Calu3 (cell line): ENCODE measurements around the gene ERN1. TPM values are rescaled to one million over a fixed set of nuclear protein-coding genes. Genes with fewer than 3 reads are reported as not detected.

Experiments used
- BruUV-seq: library from RNA; stranded (reverse); fragments of 400-500 nt; replicated peaks from 2 replicates; lab custom pipeline; 2021; lab: Mats Ljungman, UMichigan
- CTCF ChIA-PET: fragments of 300-600 bp; sonication (Branson Sonifier 250); formaldehyde crosslinking; loops from one replicate; lab custom pipeline; 2022; ENCODE audit warnings: antibody characterized with exemption; lab: Charles Lee
- DNase-seq: peaks from one replicate; pipeline ENCODE4 v3.0.0; 2022
- H3K27ac Mint-ChIP-seq: one replicate; pipeline ENCODE4 v1.8.0; 2022; ENCODE audit warnings: mixed read lengths; ENCODE audit not compliant: unreplicated experiment
- H3K27me3 Mint-ChIP-seq: one replicate; pipeline ENCODE4 v1.8.0; 2022; ENCODE audit warnings: mixed read lengths; ENCODE audit not compliant: unreplicated experiment
- H3K36me3 Mint-ChIP-seq: one replicate; pipeline ENCODE4 v1.8.0; 2022; ENCODE audit warnings: mild to moderate bottlenecking, moderate library complexity, mixed read lengths; ENCODE audit not compliant: insufficient read depth, unreplicated experiment
- H3K4me1 Mint-ChIP-seq: one replicate; pipeline ENCODE4 v1.8.0; 2022; ENCODE audit warnings: mild to moderate bottlenecking, low read depth, mixed read lengths; ENCODE audit not compliant: unreplicated experiment
- H3K4me3 Mint-ChIP-seq: one replicate; pipeline ENCODE4 v1.8.0; 2022; ENCODE audit warnings: mild to moderate bottlenecking, low read depth, moderate library complexity, mixed read lengths; ENCODE audit not compliant: unreplicated experiment
- H3K9me3 Mint-ChIP-seq: one replicate; pipeline ENCODE4 v1.8.0; 2022; ENCODE audit warnings: low read depth, mixed read lengths; ENCODE audit not compliant: unreplicated experiment
- intact Hi-C: fragments of 100-400 bp; cut with micrococcal nuclease; formaldehyde crosslinking; loops from one replicate; pipeline ENCODE4 v1.10.0; 2022; ENCODE audit not compliant: unreplicated experiment
- total RNA-seq: library from RNA; stranded (reverse); gene quantifications from 2 replicates; pipeline ENCODE4 v1.2.3, GENCODE V29; 2022
- TF ChIP-seq, protein P1 (sequence below): fragments of 200-600 bp; IDR thresholded peaks from one replicate; pipeline ENCODE4 v1.8.0; 2022; ENCODE audit warnings: antibody characterized with exemption; ENCODE audit not compliant: unreplicated experiment

Gene ERN1
- total RNA-seq, 1 experiment from 2014 or later, result 16.5 TPM

DNA sequence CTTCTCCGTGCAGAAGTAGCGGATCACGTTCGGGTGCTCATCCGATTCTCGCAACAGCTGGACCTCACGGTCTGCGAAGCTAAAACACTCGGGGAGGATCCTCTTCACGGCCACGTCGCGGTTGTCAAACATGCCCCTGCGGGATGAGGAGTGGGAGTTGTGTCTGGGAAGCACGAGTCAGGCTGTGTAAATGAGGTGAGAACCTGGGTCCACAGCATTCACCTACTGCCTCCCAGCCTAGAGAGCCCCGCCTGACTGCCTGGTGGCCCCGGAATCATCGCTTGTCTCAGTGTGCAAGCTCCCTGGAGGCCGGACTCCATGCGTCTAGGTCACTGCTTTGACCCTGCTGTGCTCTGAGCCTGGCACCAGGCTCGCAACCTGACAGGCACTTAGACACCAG, 75.6 kb downstream of the ERN1 start:
- H3K27ac Mint-ChIP-seq, result no peak overlapping the region
- no peaks in the 10 kb centered on the region for H3K27me3 Mint-ChIP-seq
- H3K9me3 Mint-ChIP-seq, result no peaks in the 10 kb centered on the region
- H3K36me3 Mint-ChIP-seq, result peaks cover 19% of the 10 kb centered on the region
- TF ChIP-seq, protein P1, sequence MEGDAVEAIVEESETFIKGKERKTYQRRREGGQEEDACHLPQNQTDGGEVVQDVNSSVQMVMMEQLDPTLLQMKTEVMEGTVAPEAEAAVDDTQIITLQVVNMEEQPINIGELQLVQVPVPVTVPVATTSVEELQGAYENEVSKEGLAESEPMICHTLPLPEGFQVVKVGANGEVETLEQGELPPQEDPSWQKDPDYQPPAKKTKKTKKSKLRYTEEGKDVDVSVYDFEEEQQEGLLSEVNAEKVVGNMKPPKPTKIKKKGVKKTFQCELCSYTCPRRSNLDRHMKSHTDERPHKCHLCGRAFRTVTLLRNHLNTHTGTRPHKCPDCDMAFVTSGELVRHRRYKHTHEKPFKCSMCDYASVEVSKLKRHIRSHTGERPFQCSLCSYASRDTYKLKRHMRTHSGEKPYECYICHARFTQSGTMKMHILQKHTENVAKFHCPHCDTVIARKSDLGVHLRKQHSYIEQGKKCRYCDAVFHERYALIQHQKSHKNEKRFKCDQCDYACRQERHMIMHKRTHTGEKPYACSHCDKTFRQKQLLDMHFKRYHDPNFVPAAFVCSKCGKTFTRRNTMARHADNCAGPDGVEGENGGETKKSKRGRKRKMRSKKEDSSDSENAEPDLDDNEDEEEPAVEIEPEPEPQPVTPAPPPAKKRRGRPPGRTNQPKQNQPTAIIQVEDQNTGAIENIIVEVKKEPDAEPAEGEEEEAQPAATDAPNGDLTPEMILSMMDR, result no peak
- H3K4me3 Mint-ChIP-seq, result no peak overlapping the region
- no peak for DNase-seq
- CTCF ChIA-PET, result no interaction called here
- H3K4me1 Mint-ChIP-seq, result no peaks in the 10 kb centered on the region
- intact Hi-C loops, result no loop called here
- BruUV-seq, result no TSS peak

DNA sequence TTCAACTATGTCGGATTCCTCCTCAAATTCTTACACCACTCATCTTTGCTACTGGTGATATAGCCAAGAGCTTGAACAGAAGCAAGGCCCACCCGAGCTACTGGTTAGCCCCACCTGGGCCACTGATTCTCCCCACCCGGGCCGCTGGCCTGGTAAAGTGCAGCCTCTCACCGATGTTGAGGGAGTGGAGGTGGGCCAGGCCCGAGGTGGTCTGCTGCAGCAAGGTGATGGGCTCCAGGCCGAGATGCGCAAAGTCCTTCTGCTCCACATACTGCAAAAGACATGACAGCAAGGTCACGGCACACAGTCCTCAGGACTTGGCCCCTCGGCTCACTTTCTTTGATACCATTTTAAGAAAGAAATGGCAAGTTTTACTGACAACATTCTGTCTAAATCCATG, 76.8 kb downstream of the ERN1 start:
- no peaks in the 10 kb centered on the region for H3K9me3 Mint-ChIP-seq
- H3K27ac Mint-ChIP-seq, result no peak overlapping the region
- H3K4me1 Mint-ChIP-seq, result no peaks in the 10 kb centered on the region
- no peak overlapping the region for H3K4me3 Mint-ChIP-seq
- CTCF ChIA-PET, result no interaction called here
- no TSS peak for BruUV-seq
- intact Hi-C loops, result no loop called here
- no peaks in the 10 kb centered on the region for H3K27me3 Mint-ChIP-seq
- TF ChIP-seq, protein P1, result no peak
- no peak for DNase-seq
- H3K36me3 Mint-ChIP-seq, result peaks cover 19% of the 10 kb centered on the region

DNA sequence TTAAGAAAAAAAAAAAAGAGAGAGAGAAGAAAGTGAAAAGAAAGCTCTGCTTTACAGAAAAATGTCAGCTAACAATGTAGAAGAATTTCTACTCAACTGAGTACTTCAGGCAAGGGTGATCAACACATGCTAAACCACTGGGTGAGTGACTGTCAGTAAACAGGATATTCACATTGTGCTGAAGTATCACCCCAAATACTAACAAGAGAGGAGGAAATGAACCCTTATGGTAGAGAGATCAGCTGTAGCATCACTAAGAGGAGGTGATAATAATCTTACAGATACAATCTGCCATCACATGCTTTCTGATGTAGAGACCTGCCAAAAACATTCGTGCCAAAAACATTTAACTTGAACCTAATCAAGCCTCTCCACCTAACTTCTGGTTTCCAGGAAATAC, 78.8 kb downstream of the ERN1 start:
- CTCF ChIA-PET, result interaction anchor here (0.7 kb wide), 1 partner anchor 33 kb away, joined by 3 read pairs; no protein-coding TSS in a partner anchor
- Mint-ChIP-seq H3K4me3 (no peak overlapping the region), H3K36me3 (peaks cover 10% of the 10 kb centered on the region), H3K4me1 (no peaks in the 10 kb centered on the region), H3K27ac (no peak overlapping the region), H3K9me3 (no peaks in the 10 kb centered on the region), H3K27me3 (no peaks in the 10 kb centered on the region)
- intact Hi-C loops, result no loop called here
- DNase-seq, result no peak
- TF ChIP-seq, protein P1, result no peak
- BruUV-seq, result no TSS peak

DNA sequence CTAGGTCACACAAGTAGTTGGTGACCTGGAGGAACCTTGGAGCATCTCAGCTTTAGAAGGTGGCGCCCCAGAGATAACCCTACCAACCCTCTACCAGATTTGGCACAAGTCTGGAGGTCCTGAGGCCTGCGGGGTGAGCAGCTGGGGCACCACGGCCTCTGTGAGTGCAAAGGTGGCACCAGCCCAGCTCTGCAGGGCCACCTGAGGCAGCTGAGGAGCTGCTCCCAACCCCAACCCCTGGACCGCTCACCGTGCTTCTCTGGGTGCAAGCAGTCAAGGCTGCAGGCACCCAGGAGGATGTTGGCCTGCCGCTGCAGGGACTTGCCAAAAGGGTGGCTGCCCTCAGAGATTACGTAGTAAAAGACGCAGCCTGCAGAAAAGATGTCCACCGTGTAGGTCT, 81.1 kb downstream of the ERN1 start:
- Mint-ChIP-seq H3K36me3 (peaks cover 16% of the 10 kb centered on the region), H3K9me3 (no peaks in the 10 kb centered on the region), H3K4me1 (no peaks in the 10 kb centered on the region), H3K4me3 (no peak overlapping the region), H3K27me3 (no peaks in the 10 kb centered on the region), H3K27ac (no peak overlapping the region)
- no TSS peak for BruUV-seq
- TF ChIP-seq, protein P1, result no peak
- no peak for DNase-seq
- intact Hi-C loops, result no loop called here
- CTCF ChIA-PET, result no interaction called here
